ENCODE data around the gene BARX2.
A peak's percentile ranks its signal among the peaks of the same experiment; 100 is the strongest.

Gene BARX2

DNA sequence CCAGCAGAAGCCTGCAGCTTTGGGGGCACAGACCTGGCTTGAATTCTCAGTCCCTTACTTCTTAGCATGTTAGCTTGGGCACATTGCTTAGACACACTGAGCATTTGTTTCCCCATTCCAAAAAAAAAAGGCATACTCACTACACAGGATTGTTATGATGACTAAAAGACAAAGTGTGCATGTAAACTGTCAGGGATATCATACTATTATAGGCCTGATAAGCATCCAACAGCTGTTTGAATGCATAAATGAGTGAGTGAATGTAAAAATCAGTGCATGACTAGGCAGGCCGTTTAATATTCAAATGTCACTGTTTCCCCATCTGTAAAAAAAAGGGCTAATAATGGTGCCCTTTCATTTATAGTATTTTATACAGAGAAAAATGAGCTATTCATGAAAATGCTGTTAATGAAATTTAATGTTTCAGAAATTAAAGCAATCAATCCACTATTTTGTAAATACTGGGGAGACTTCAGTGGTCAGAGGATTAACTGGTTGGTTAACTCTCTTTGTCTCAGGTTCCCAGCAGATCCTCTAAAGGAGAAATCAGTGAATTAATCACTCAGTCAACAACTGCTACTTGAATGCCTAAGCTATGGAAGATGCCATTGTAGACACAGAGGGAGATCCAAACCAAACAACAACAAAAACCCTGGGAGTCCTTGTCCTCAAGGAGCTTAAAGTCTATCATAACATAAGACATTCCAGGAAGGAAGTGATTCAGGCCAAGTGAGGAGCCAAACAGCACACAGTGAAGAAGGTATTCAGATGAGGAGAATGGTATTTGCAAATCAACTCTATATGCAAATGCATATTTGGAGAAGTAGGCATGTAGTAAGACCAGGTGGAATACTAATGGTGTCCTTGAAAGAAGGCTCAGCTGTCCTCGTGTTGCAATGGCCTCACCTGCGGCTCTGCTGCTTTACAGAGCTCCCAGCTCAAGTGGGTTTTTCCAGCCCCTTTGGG is 26.8 kb downstream of the BARX2 start:
- DNase-seq (ENCODE audit: low read depth) = no peak

DNA sequence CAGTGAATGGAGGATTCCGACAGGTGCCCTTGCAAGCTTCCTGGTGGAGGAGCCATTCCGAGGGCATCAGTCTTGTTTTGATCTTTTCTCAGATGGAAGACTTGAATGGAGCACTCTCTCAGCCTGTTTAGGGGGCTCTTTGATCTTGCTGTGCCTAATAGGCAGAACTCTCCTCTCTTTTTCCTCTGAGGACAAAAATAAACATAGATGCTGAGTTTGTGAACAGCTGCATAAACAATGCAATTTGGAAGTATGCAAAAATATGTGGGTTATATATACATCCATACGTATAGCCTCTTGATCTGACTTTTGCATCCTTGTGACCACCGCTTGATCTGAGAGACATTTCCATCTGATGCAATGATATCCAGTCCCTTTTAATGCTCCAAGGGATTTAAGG is 29.1 kb downstream of the BARX2 start:
- DNase-seq (ENCODE audit: low read depth) = no peak

DNA sequence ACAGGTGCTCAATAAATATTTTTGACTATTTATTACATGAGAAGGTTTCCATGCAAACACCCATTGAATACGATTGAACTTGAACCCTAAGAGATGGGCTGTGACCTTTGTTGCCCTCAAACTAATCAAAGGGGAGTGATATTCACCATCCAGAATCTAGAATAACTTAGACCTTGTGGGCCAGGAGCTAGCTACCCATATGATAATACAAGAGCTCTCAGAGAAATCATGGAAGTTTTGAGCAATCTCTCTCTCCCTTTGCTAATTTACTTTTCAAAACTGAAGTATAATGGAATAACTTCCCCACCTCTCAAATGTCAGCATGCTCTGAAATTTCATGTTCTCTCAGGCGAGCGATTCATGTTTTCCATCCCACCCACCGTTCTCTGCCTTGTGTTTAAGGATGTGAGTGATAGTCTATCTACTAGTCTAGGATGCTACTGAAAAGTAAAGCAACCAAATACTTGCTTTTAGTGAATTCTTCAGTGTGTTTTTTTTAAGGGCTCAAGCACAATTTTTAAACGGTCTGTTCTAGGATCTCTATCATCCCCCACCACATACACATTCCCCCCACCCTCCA is 33.3 kb downstream of the BARX2 start:
- DNase-seq (ENCODE audit: low read depth) = peak; percentile 8

DNA sequence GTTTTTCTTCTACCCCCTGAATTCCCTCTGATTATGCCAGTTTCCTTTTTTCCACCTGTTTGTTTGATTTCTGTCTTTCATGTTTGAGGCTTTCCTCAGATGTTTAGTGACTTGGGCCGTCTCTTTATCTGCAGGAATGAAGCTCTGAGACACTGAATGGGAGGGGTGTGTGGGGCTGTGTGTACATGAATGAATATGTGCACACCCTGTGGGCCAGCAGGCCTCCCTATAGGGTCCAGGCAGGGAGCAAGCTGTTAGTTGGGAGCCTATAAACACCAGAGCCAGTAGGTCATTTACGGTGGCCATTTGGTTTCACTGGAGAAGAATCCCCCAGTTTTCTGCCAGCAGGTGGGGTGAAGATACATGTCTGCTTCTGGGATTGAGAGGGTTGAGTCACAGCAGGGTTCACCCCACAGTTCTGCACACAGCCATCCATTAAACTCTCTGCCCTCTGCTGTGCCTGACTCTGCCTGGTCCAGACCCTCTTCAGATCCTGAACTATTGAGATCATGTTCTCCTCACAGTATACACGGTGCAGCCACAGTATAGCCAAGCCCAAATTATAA is 34.8 kb downstream of the BARX2 start:
- no peak for DNase-seq (ENCODE audit: low read depth)

DNA sequence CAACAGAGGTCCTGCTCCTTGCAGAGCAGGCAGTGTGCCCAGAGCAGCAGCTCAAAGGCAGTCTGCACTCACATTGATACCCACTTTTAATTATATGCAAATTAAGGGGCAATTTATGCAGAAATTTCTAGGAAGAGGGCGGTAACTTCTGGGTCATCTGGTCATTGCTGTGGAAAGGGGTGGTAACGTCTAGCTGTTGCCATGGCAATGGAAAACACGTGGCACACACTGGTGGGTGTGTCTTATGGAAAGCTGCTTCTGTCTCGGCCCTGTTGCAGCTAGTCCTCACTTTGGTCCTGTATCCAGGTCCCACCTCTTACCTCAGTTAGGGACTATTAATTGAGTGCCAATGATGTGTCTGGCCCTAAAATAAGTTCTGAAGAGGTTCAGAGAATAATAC is 36.8 kb downstream of the BARX2 start:
- no peak for DNase-seq (ENCODE audit: low read depth)

DNA sequence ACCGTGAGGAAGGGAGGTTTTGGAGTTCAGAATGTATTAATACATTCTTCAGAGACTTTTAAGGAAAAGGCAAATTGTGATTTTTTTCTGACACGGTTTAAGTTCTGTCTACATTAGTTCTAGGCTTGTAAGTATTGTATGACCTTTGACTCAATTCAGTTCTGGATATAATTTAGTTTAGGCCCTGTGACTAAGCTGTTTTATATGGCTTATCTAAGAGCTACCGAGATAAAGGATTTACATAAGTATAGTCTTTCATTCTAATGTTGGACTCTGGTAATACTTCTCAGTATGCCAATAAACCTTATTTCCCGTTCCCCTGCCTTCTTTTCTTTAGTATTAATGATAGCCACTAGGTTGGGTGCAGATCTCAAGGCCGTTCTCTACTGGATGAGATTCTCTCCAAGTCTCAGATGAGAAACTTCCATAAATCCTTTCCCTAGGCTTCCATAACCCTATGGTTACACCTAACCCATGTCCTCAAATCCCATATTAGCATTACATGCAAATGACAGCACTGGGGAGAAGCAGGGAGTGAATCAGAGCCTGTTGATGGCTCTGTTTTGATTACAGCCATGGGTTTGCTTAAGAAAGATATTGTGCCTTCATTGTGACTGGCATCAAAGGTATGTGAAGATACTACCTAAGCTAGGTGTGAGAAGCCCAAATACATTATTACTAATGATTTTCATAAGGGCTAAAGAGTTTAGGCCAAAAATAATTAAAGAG is 38.7 kb downstream of the BARX2 start:
- no peak for DNase-seq (ENCODE audit: low read depth)

DNA sequence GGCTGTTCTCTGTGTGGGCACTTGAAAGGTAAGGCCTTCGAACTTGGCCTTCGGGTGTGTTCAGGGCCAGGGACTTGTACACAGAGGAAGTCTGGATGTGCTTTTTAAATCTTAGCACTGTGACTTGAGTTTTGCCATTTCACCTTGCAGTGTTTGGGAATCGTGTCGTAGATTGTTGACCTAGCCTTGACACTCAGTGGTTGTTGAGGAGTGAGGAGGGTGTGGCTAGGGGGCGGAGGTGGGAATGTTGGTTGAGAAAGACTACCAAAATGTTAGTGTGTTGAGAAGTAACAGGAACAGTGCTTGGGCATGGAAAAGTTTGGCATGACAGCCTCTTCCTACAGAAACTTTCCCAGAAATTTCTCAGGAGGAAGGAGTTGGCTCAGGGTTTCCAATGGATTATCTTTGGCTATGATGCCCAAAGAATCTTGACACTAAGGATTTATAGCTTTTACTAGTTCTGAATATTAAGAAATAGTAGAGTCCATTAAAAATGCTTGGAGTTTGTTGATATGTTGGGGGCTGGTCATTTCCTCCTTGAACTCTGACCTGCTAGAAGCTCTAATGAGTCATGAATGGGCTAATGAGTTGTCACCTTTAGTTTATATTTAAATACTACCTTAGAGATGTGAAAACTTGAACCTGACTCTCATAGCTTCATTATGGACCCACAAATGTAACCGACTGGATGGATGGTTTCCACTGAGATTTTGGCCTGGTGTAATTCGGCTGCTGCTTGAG is 40.6 kb downstream of the BARX2 start:
- no peak for DNase-seq (ENCODE audit: low read depth)

DNA sequence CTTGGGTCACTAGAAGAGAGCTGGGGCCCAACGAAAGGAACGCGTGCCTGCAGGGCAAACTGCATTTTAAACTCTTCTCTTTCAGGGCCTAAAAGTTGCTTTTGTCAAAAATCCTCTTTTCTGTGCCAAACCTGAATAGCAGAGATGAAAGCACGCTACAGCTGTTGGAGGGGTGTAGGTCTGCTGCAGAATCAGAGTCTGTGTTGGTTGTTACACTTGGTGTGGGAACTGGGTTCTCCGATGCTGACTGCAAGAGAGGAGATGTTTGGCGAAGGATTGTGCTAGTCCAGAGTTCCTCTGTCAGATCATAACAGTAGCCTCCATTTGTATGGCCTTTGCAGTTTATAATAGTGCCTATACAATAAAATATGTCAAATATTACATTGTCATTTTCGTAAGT is 41.8 kb downstream of the BARX2 start:
- DNase-seq (ENCODE audit: low read depth) = no peak

DNA sequence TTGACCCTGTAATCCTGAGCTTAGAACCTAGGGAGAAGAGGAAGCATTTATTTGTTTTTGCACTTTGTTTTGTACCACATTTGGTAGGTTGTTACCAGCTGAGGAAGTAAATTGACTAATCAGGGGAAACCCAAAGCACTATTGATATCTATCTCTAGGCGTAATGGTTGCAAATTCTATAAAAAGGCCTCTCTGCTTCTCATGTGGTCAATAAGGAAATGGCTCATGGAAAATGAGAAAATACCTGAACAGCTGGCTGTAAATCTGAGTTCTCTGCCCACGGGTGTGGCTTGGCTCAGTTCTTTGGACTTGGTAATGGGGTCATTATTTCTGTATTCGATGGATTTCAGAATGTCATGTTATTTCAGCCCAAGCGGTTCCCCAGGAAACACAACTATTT is 42.4 kb downstream of the BARX2 start:
- no peak for DNase-seq (ENCODE audit: low read depth)

DNA sequence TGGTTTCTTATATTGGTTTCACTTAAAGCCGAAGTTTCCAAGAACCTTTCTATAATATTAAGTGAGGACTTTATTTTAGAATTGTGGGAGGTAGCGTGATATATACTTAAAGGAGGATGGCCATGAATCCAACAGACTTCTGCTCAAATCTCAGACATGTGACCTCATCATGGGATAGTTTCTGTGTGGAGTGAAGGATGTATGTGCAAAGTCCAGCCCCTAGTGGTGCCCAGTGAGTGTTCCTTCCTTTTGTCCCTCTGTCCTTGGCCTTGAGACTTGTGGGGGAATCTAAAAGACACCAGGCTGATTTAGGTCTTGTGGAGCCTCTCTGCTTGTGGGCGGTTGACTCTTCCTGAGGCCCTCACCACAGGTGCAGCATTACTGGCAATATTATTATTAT is 43.7 kb downstream of the BARX2 start:
- no peak for DNase-seq (ENCODE audit: low read depth)

DNA sequence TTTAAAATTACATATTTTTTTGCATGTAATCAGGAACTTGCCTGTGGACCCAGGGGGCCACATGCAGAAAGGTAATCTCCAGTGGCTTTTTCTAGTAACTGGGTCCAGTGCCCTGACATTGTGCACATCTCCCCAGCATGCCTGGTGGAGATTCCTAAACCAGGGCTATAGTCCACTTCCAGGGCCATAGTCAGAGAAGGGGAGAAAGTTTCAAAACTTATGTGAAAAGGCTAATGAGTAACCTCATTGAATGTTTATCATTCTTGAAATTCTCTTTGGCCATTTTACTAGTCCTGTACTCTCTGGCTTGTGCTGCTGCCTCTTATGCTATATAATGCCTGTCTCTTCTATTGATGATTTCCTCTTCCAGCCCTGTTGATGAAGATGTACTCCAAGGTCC is 47.8 kb downstream of the BARX2 start:
- DNase-seq (ENCODE audit: low read depth) = no peak

DNA sequence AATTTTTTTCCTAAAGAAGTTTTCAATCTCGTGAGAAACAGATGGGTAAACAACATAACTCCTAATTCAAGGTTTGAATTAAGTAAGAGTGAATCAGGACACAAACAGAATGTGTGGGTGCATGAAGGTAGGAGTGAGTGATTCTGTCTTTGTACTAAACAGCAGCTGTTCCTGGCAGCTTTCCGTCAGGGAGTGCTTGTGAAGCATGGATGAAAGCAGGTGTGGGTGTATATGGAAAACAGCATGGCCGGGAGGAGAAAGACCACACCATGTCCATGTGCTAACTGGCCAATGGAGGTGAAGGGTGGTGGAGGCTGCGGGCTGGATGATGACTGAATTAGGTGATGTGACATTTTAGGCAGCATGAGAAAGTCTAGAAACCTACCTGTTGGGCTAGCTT is 49.6 kb downstream of the BARX2 start:
- no peak for DNase-seq (ENCODE audit: low read depth)

DNA sequence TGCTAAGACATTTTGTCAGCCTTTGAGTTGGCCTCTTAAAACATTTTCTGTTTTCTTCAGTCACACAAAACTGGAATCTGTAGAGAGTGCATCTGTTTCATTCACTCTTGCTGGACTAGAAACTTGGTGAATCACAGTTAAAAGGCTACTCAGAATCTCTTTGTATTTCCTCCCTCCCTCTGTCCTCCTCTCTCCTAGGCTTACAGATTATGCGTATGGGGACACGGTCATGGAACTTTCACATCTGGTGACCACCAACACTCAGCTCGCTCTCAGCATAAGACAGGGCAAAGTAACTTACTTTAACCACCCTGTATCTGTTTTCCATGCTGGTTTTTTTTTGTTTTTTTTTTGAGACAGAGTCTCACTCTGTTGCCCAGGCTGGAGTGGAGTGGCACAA is 50.4 kb downstream of the BARX2 start:
- no peak for DNase-seq (ENCODE audit: low read depth)

DNA sequence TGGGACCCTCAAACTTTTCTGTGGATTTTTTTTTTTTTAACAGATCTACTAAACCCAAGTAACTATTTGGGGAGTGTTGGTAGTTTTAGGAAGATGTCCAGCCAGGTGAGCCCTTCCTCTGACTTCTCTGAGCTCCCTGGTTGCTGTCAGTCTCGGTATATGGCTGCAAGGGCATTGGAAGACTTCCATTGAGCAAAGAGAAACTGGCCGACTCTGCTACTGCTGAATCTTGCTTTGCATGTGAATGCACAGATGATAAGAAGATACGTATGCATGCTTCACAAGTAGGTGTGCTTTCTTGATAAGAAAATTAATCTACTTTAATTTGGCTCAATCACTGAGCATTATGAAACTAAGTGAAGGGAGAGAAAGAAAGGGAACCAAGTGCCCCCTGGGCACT is 51.1 kb downstream of the BARX2 start:
- no peak for DNase-seq (ENCODE audit: low read depth)

DNA sequence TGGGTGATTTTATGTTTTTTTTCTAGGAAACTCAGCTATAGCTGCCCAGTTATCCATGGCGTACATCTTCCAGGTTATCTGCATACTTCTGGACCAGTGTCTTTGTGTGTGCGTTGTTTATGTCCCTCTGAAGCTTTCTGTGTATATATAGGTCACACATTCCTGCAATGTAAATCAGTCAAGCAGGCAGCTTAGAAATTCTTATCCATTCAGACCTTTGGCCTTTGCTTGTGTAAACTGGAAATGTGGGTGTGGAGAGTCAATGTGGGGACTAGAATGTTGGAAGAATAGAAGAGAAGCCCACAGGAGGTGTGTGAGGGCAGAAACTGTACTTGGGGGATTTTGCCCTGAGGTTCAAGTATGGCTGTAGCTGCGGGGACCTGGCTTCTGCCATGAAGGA is 51.7 kb downstream of the BARX2 start:
- DNase-seq (ENCODE audit: low read depth) = no peak

DNA sequence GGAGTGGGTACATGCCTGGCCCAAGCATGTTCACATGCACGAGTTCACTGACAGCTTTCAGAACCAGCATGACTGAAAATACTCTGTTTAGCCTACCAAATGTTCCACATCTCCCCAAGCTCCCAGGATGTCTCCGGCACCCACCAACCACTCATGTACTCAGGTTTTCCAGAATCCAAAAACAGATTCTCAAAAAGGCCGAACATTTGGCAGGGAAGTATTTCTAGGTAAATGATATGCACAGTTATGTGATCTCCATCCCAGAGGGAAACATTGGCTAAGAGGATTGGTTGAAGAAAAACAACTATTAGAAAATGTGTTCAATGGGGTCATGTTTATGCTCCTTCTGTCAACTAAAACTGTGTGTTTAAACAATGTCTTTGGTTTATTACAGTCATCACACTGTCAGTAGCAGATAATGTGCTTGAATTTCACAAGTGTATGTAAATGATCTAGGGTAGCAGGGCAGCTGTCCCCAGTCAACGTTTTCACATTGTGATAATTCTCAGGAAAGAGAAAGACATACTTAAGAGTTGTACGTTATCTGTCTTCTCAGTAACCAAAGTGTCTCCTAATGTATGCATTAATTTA is 52.3 kb downstream of the BARX2 start:
- no peak for DNase-seq (ENCODE audit: low read depth)

DNA sequence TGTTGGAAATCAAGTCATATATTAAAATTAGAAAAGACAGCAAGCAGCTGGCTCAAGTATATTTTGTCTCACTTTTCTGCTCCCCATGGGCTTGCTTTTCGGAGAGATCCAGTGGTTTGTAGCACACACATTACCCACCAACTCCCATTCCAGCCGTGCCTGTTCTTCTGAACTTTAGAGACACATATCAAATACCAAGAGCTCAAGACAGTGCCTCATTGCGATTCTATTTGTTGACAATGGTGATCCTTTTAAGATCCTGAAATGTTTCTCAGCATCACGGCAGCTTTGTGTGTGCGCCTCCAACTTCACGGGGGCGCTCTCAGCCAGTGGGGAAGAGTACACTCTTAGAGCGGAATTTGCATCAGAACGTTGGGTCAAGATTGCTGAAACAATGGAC is 52.9 kb downstream of the BARX2 start:
- DNase-seq (ENCODE audit: low read depth) = no peak

DNA sequence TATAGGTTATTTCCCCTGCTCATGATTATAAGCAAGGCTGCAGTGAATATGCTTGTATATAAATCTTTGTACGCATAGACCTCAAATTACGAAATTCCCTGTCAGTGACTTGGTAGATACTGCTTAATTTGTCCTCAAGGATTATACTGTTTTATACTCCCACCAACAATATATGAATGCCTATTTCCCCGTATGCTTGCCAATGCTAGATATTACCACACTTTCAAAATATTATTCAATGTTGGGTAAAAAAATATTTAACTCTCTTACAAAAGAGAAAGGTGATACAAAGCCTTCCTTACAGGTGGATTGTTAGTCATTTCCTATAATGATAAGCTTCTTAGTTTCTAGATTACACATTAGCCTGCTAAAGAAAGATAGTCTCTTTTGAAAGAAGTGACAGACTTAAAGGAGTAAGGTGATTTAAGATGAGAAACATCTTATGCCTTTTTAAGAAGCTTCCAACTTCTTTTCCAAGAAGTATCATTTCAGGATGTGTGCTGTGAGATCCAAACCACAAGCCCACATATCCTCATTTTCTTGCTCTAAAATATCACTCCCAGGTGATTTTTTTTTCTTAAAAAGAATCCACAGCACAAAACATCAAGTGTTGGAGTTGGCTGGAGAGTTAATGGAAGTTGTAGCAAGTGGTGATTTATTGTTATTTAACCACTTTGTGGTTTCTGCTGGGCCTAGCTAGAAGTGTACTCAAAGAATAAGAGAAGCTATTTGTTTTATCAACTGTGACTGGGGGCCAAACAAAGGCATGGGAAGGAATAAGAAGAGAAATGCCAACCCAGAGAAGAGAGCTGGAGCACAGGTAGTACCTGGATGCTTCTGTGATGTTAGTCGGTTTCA is 59.2 kb downstream of the BARX2 start:
- no peak for DNase-seq (ENCODE audit: low read depth)

DNA sequence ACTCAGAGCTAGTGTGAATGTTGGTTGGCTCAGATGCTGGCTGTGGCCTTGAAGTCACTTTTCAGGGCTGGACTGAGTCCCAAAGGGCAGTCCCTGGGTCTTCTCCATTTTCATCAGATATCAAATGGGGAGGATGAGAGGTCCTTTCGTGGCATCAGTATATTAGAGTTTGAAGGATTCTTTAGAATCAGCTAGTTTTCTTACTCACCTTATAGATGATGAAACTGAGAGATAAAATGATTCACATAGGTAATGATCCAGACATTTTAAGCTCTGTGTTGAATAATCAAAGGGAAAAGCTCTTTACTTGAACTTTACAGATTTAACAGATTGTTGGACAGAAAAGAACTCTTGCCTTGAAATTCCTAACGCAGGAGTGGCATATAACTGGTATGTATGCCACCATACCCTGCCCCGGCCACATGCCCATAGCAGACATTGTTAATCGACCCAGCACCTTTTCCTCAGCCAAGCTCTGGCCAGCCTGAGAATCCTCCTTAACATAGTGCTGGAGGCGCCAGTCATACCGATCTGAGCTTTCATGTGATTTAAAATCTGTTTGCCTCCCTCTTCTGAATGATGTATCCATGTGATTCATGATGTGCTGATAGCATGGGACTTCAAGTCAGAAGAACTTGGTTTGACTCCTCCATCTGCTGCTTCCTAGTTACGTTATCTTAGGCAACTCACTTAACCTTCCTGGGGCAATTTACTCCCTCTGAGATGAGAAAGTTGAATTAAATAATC is 60.0 kb downstream of the BARX2 start:
- DNase-seq (ENCODE audit: low read depth) = no peak

DNA sequence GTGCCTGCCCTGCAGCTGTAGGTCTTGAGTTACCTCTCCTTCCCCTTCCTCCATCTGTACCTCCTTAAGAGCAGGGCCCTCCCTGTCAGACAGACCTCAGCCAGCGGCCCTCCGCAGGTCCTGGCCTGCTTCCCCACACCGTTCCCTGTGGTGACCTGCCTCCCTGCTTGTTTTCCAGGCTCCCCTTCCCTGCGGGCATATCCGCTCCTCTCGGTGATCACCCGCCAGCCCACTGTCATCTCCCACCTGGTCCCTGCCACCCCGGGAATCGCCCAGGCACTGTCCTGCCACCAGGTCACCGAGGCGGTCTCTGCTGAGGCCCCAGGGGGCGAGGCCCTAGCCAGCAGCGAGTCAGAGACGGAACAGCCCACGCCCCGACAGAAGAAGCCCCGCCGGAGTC is 60.9 kb downstream of the BARX2 start:
- DNase-seq (ENCODE audit: low read depth) = no peak

Data from activated T-cell treated with anti-CD3 and anti-CD28 coated beads for 48 hours (primary cell).